Bronchial epithelial cell (primary cell): Measurements from ENCODE around the gene NECAB2. TPM values are rescaled to one million over a fixed set of nuclear protein-coding genes. Genes with fewer than 3 reads are reported as not detected.
A peak's percentile ranks its signal among the peaks of the same experiment; 100 is the strongest.

Experiments
- DNase-seq: peaks from one replicate; pipeline ENCODE4 v3.0.0-alpha.2; 2010; ENCODE audit warnings: low read depth
- FAIRE-seq: peaks from 2 replicates; lab custom pipeline; 2011; peaks lifted over from hg19 to GRCh38; lab: Jason Lieb, UNC
- H3K27me3 ChIP-seq: 2 replicates; pipeline ENCODE4 v1.5.1; 2011; ENCODE audit warnings: low read length; ENCODE audit not compliant: control insufficient read depth, insufficient read depth
- H3K36me3 ChIP-seq: 2 replicates; pipeline ENCODE4 v1.5.1; 2011; ENCODE audit warnings: low read length; ENCODE audit not compliant: control insufficient read depth, insufficient read depth
- H3K4me3 ChIP-seq: 2 replicates; pipeline ENCODE4 v1.5.1; 2011; ENCODE audit warnings: mild to moderate bottlenecking, low read depth, low read length, control low read depth
- CTCF ChIP-seq: IDR thresholded peaks from 2 replicates; pipeline ENCODE4 v1.5.1; 2011; ENCODE audit warnings: mild to moderate bottlenecking, moderate library complexity, low read length, control low read depth, inconsistent platforms; ENCODE audit not compliant: insufficient read depth, severe bottlenecking
- total RNA-seq: library from RNA; depleted of rRNA; stranded (reverse); fragments of >200 nt; gene quantifications from 2 replicates; pipeline ENCODE4 v1.2.1, GENCODE V29; 2014

NECAB2 gene
- total RNA-seq, 1 donor from 2014 or later: not detected

DNA sequence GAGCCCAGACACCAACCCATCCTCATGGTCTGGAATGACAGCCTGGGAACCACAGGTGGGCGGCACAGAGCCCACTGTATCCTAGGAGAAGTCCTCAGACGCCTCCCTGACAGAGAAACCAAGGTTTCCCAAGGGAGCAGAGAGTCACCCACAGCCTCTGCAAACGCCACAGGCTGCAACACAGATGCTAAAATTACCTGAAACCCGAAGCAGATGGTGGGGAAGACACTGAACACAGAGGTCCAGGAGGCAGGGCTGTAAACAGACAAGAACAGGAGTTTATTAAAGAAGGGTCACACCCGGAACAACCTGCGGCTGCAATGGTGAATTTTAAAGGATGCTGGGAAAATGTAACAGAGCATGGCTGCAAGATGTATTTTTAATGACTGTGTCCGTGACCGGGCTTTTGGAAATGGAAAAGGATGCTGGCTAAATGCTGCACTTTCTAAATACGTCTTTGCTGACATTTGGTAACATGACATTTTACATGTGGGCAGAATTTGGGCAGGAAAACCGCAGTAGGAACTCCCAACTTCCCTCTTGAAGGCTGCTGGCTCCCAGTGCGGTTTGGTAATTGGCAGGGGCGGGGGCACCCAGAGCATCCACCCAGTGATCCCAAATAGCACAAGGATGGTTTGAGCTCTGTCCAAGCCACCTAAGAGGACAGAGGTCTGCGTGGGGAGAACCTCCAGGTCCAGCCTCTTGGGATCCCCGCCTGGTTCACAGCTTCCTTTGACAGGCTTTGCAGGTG is 61.4 kb downstream of the NECAB2 start:
- TF ChIP-seq CTCF: no peak
- Histone ChIP-seq H3K36me3 (no peaks in the 10 kb centered on the region), H3K27me3 (peaks cover 4% of the 10 kb centered on the region), H3K4me3 (no peak overlapping the region)
- DNase-seq: no peak
- FAIRE-seq: peak; percentile 66

DNA sequence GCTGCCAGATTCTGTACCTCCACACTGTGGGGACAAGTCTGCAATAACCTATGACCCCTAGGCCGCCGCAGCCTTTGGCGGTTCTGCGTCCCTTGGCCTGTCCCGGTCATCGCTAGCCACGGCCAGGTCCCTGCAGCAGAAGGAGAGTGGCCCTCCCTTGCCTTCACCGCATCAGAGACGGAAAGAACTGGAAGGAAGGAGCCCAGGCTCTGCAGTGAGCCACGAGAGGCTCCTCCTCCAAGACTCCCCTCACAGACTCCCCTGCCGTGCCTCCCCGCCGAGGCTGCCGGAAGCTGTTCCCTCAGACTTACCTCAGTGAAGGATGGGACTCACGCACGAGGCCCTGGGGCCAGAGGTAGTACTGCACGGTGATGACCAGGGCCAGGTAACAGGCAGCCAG is 63.5 kb downstream of the NECAB2 start:
- Histone ChIP-seq H3K4me3 (no peak overlapping the region), H3K36me3 (no peaks in the 10 kb centered on the region), H3K27me3 (peaks cover 4% of the 10 kb centered on the region)
- DNase-seq (no peak), FAIRE-seq (no peak)
- no peak for TF ChIP-seq CTCF

GRCh38 chr16:84032458-84033178 is 64.6 kb downstream of the NECAB2 start:
- no peak for TF ChIP-seq CTCF
- FAIRE-seq: no peak

GRCh38 chr16:84033251-84034195 is 65.5 kb downstream of the NECAB2 start:
- no peak for DNase-seq
- Histone ChIP-seq H3K27me3 (peaks cover 4% of the 10 kb centered on the region), H3K4me3 (no peak overlapping the region), H3K36me3 (no peaks in the 10 kb centered on the region)
- TF ChIP-seq CTCF: no peak
- FAIRE-seq: no peak

More at GRCh38 chr16:84032458-84033178, 64.6 kb downstream of the NECAB2 start:
- DNase-seq: no peak
- Histone ChIP-seq H3K27me3 (peaks cover 4% of the 10 kb centered on the region), H3K4me3 (no peak overlapping the region), H3K36me3 (no peaks in the 10 kb centered on the region)

DNA sequence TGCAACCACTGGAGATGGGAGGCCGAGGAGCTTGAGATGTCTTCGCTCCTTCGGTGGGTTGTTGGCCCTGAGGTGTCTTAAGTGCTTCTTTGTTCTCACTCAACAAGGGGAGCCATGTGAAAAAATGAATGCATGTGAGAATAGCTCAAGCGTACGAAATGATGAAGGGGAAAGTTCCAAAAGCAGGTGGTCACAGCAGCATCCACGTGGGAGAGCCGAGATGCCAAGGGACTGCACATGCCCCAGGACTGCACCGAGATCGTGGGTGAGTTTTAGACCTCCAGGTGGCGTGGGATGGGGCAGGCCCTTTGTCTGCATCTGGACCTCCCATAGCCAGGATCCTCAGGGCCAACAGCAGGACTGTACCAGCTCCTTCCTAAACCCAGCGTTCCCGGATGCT is 66.5 kb downstream of the NECAB2 start:
- DNase-seq: no peak
- H3K27me3 ChIP-seq: peaks cover 4% of the 10 kb centered on the region
- FAIRE-seq: peak; percentile 70
- no peak overlapping the region for H3K4me3 ChIP-seq
- no peak for TF ChIP-seq CTCF
- no peaks in the 10 kb centered on the region for H3K36me3 ChIP-seq
